H1 (cell line): ENCODE measurements around the gene TMEM204. TPM values are rescaled to one million over a fixed set of nuclear protein-coding genes. Genes with fewer than 3 reads are reported as not detected.
A peak's percentile ranks its signal among the peaks of the same experiment; 100 is the strongest.

ENCODE experiments used
- CTCF ChIA-PET: fragments of 300-600 bp; sonication (Branson Sonifier 250); formaldehyde crosslinking; loops from one replicate; lab custom pipeline; 2021; ENCODE audit not compliant: partially characterized antibody; lab: Charles Lee
- POLR2A ChIA-PET: fragments of 300-600 bp; sonication (Branson Sonifier 250); formaldehyde crosslinking; loops from one replicate; lab custom pipeline; 2021; ENCODE audit warnings: inconsistent platforms; ENCODE audit not compliant: partially characterized antibody; lab: Charles Lee
- DNase-seq, 2 experiments: peaks; one replicate each; pipeline versions ENCODE4 v3.0.0 to v3.0.0-alpha.2; 2010 to 2022; ENCODE audit warnings: low spot score in 2 of 2, low read depth in 1 of 2, mixed read lengths in 1 of 2
- FAIRE-seq: peaks from 2 replicates; lab custom pipeline; 2011; peaks lifted over from hg19 to GRCh38; lab: Jason Lieb, UNC
- H2AFZ ChIP-seq: 2 replicates; pipeline ENCODE4 v1.8.1; 2012; ENCODE audit warnings: low read length, inconsistent platforms
- H2AK5ac ChIP-seq: 2 replicates; pipeline ENCODE4 v1.6.1; 2013; ENCODE audit warnings: low read depth, low read length
- H2BK120ac ChIP-seq: replicated peaks from 2 replicates; pipeline ENCODE3; 2013; ENCODE audit warnings: low read depth, low read length, inconsistent platforms
- H2BK12ac ChIP-seq: 2 replicates; pipeline ENCODE4 v1.6.1; 2013; ENCODE audit warnings: low read depth, low read length
- H2BK15ac ChIP-seq: 2 replicates; pipeline ENCODE4 v1.6.1; 2013; ENCODE audit warnings: low read length
- H2BK20ac ChIP-seq: 2 replicates; pipeline ENCODE4 v1.6.1; 2013; ENCODE audit warnings: low read length
- H2BK5ac ChIP-seq: 2 replicates; pipeline ENCODE4 v1.6.1; 2013; ENCODE audit warnings: low read depth, low read length
- H3K14ac ChIP-seq: 2 replicates; pipeline ENCODE4 v1.6.1; 2013; ENCODE audit warnings: inconsistent platforms; ENCODE audit not compliant: insufficient read length
- H3K18ac ChIP-seq: 2 replicates; pipeline ENCODE4 v1.6.1; 2013; ENCODE audit warnings: low read length; ENCODE audit errors: extremely low read depth
- H3K23ac ChIP-seq: 2 replicates; pipeline ENCODE4 v1.6.1; 2013; ENCODE audit warnings: inconsistent platforms; ENCODE audit not compliant: insufficient read length
- H3K23me2 ChIP-seq: 2 replicates; pipeline ENCODE4 v1.6.1; 2013; ENCODE audit warnings: low read depth, low read length
- H3K27ac ChIP-seq: 2 replicates; pipeline ENCODE4 v1.6.1; 2011; ENCODE audit warnings: low read depth, low read length, inconsistent platforms
- H3K27me3 ChIP-seq, 4 experiments: replicated peaks in 1 of 4; 1 replicate in 1 of 4; 2 replicates in 3 of 4; pipeline versions ENCODE4 v1.6.1 to v1.8.1; 2011 to 2013; ENCODE audit warnings: low read length in 3 of 4, mild to moderate bottlenecking in 3 of 4, inconsistent platforms in 2 of 4, mixed read lengths in 2 of 4, moderate library complexity in 1 of 4; ENCODE audit not compliant: control insufficient read depth in 3 of 4, insufficient read depth in 3 of 4; ENCODE audit errors: extremely low read depth in 1 of 4
- H3K36me3 ChIP-seq, 4 experiments: 2 replicates each; pipeline versions ENCODE4 v1.6.1 to v1.8.1; 2011 to 2013; ENCODE audit warnings: mild to moderate bottlenecking in 4 of 4, low read length in 3 of 4, moderate library complexity in 2 of 4, control low read depth in 1 of 4, inconsistent platforms in 1 of 4; ENCODE audit not compliant: insufficient read depth in 4 of 4, control insufficient read depth in 2 of 4
- H3K4ac ChIP-seq: replicated peaks from 2 replicates; pipeline ENCODE3; 2013; ENCODE audit warnings: low read length, low read depth, mixed read lengths, inconsistent platforms; ENCODE audit not compliant: insufficient read length
- H3K4me1 ChIP-seq, 4 experiments: replicated peaks in 1 of 4; 1 replicate in 1 of 4; 2 replicates in 3 of 4; pipeline versions ENCODE4 v1.6.1 to v1.8.1; 2011 to 2013; ENCODE audit warnings: low read length in 3 of 4, inconsistent platforms in 2 of 4, mixed read lengths in 1 of 4; ENCODE audit not compliant: insufficient read depth in 4 of 4, control insufficient read depth in 3 of 4
- H3K4me2 ChIP-seq, 2 experiments: 2 replicates each; pipeline versions ENCODE4 v1.6.1 to v1.8.1; 2011 to 2013; ENCODE audit warnings: low read depth in 2 of 2, low read length in 2 of 2, control low read depth in 1 of 2, inconsistent platforms in 1 of 2, mild to moderate bottlenecking in 1 of 2; ENCODE audit not compliant: insufficient read depth in 1 of 2
- H3K4me3 ChIP-seq, 4 experiments: fragments of 200-600, 300-600 bp in 1 of 4; sonication (generic), shearing (Covaris generic), sonication (Bioruptor Twin) in 1 of 4; 2 replicates each; pipeline versions ENCODE4 v1.5.1 to v1.8.1; 2011 to 2016; ENCODE audit warnings: low read length in 4 of 4, low read depth in 3 of 4, control low read depth in 2 of 4, inconsistent platforms in 2 of 4, mild to moderate bottlenecking in 2 of 4, mixed read lengths in 1 of 4, moderate library complexity in 1 of 4; ENCODE audit not compliant: insufficient read depth in 2 of 4; ENCODE audit errors: extremely low read depth in 1 of 4
- H3K56ac ChIP-seq: replicated peaks from 2 replicates; pipeline ENCODE3; 2013; ENCODE audit warnings: low read depth, mild to moderate bottlenecking, mixed read lengths, low read length, inconsistent platforms; ENCODE audit not compliant: insufficient read length
- H3K79me1 ChIP-seq: 2 replicates; pipeline ENCODE4 v1.6.1; 2013; ENCODE audit warnings: low read depth, low read length, control low read depth
- H3K79me2 ChIP-seq, 2 experiments: 2 replicates each; pipeline versions ENCODE4 v1.6.1 to v1.8.1; 2012 to 2013; ENCODE audit warnings: low read length in 2 of 2, mild to moderate bottlenecking in 2 of 2, inconsistent platforms in 1 of 2; ENCODE audit not compliant: insufficient read depth in 2 of 2, control insufficient read depth in 1 of 2
- H3K9ac ChIP-seq, 4 experiments: replicated peaks in 1 of 4; 1 replicate in 1 of 4; 2 replicates in 3 of 4; pipeline versions ENCODE4 v1.6.1 to v1.8.1; 2011 to 2013; ENCODE audit warnings: low read depth in 3 of 4, low read length in 3 of 4, control low read depth in 2 of 4, mild to moderate bottlenecking in 2 of 4, moderate library complexity in 2 of 4, inconsistent platforms in 1 of 4; ENCODE audit errors: extremely low read depth in 1 of 4
- H3K9me3 ChIP-seq, 2 experiments: 2 replicates each; pipeline versions ENCODE4 v1.6.1 to v1.8.1; 2012 to 2013; ENCODE audit warnings: mild to moderate bottlenecking in 2 of 2, moderate library complexity in 2 of 2, control low read depth in 1 of 2, inconsistent platforms in 1 of 2, low read depth in 1 of 2, low read length in 1 of 2, mixed read lengths in 1 of 2; ENCODE audit not compliant: insufficient read depth in 2 of 2
- H4K20me1 ChIP-seq, 2 experiments: replicated peaks in 1 of 2; 2 replicates each; pipeline versions ENCODE3 to v1.8.1; 2011 to 2013; ENCODE audit warnings: inconsistent platforms in 2 of 2, low read length in 2 of 2, mild to moderate bottlenecking in 1 of 2; ENCODE audit not compliant: insufficient read depth in 2 of 2, control insufficient read depth in 1 of 2
- H4K5ac ChIP-seq: 2 replicates; pipeline ENCODE4 v1.6.1; 2013; ENCODE audit warnings: low read length, low read depth, mixed read lengths, inconsistent platforms; ENCODE audit not compliant: insufficient read length
- H4K8ac ChIP-seq: 2 replicates; pipeline ENCODE4 v1.8.0; 2013; ENCODE audit warnings: mild to moderate bottlenecking, moderate library complexity, low read length, inconsistent platforms; ENCODE audit not compliant: insufficient read depth; ENCODE audit errors: extremely low read depth
- H4K91ac ChIP-seq: replicated peaks from 2 replicates; pipeline ENCODE3; 2013; ENCODE audit warnings: low read length, mixed read lengths, inconsistent platforms; ENCODE audit not compliant: insufficient read length
- CBX8 ChIP-seq: fragments of 300-800, 300-1000 bp; sonication (generic); IDR thresholded peaks from 2 replicates; pipeline ENCODE4 v1.7.1; 2016; ENCODE audit warnings: low read depth, low read length, borderline replicate concordance
- GABPA ChIP-seq: IDR thresholded peaks from 2 replicates; pipeline ENCODE4 v1.6.1; 2011; ENCODE audit warnings: mild to moderate bottlenecking, low read length, moderate library complexity, borderline replicate concordance; ENCODE audit not compliant: insufficient read depth
- HDAC2 ChIP-seq, 2 experiments: fragments of 300-600 bp in 1 of 2; sonication (generic) in 1 of 2; IDR thresholded peaks; 2 replicates each; pipeline ENCODE4 v1.6.1; 2011 to 2012; ENCODE audit warnings: low read depth in 2 of 2, low read length in 2 of 2, mild to moderate bottlenecking in 2 of 2, moderate library complexity in 2 of 2, borderline replicate concordance in 1 of 2, inconsistent platforms in 1 of 2
- RNF2 ChIP-seq: fragments of 200-900, 300-1000 bp; sonication (generic); IDR thresholded peaks from 2 replicates; pipeline ENCODE4 v1.7.1; 2016; ENCODE audit warnings: borderline replicate concordance, low read depth, mild to moderate bottlenecking, antibody characterized with exemption, low read length; ENCODE audit not compliant: poor library complexity, severe bottlenecking; ENCODE audit errors: missing control alignments
- SRF ChIP-seq: IDR thresholded peaks from 2 replicates; pipeline ENCODE4 v1.6.1; 2011; ENCODE audit warnings: mild to moderate bottlenecking, low read depth, low read length, moderate library complexity
- USF2 ChIP-seq: IDR thresholded peaks from 2 replicates; pipeline ENCODE4 v1.6.1; 2011; ENCODE audit warnings: low read length, improper control_type of control experiment
- WGBS, 2 experiments: shearing (Covaris generic) in 1 of 2; methylation state at CpG; one replicate each; pipeline versions ENCODE4 v1.1.6 to v1.1.7; 2013 to 2015; ENCODE audit warnings: low lambda C conversion rate in 2 of 2, mixed read lengths in 2 of 2, inconsistent platforms in 1 of 2, low coverage in 1 of 2, missing lambda C conversion rate in 1 of 2; ENCODE audit not compliant: insufficient replicate concordance in 2 of 2, insufficient coverage in 1 of 2, insufficient read length in 1 of 2; ENCODE audit errors: extremely low coverage in 1 of 2, missing lambda C conversion rate in 1 of 2; 5-methylcytosine and 5-hydroxymethylcytosine counted together
- polyA plus RNA-seq, 7 experiments: library from polyadenylated mRNA; depleted of rRNA in 3 of 7; stranded (reverse) in 5 of 7; unstranded in 2 of 7; fragments of >200 nt in 5 of 7; fragments of 200-250 nt in 2 of 7; gene quantifications; 1 replicate in 5 of 7; 2 replicates in 1 of 7; 4 replicates in 1 of 7; pipeline versions ENCODE4 v1.2.1 to v1.2.3, GENCODE V29; 2011 to 2013; ENCODE audit warnings: missing spikeins in 2 of 7, mixed read lengths in 2 of 7
- total RNA-seq: library from RNA; stranded (reverse); fragmentation: NEBNext Ultra II Directional; extraction: Animal tissue kit (Norgen Biotek cat#: 25700); gene quantifications from 2 replicates; pipeline ENCODE4 v1.2.1, GENCODE V29; 2021

TMEM204 gene
- total and polyA plus RNA-seq, 2 of the 8 experiments (the other 6 are each of a cell fraction or from before 2014, with no cell fraction given): not detected

GRCh38 chr16:1538804-1539520 lies 5.5 kb downstream of the TMEM204 start:
- Histone ChIP-seq H3K9me3 (no peaks in the 10 kb centered on the region), H3K36me3 (no peaks in the 10 kb centered on the region), H3K4me2 (no peak overlapping the region), H4K20me1 (peaks cover 4 to 7% of the 10 kb centered on the region in 2 experiments), H3K23me2 (no peaks in the 10 kb centered on the region), H3K79me2 (no peaks in the 10 kb centered on the region), H3K4me3 (no peak overlapping the region), H2AFZ (no peak overlapping the region), H4K5ac (no peak overlapping the region), H3K27ac (no peak overlapping the region), H3K4me1 (no peaks in the 10 kb centered on the region), H3K18ac (no peak overlapping the region), H2BK5ac (no peak overlapping the region; the same call in 1 of the 2 replicates), H3K56ac (no peak overlapping the region), H2BK120ac (no peak overlapping the region), H4K8ac (0 out of 2 replicates have a peak overlapping the region, but pooled peaks have one; percentile 2), H2AK5ac (no peak overlapping the region), H3K9ac (no peak overlapping the region), H3K23ac (no peak overlapping the region), H3K14ac (no peak overlapping the region), H3K4ac (no peak overlapping the region), H3K27me3 (no peaks in the 10 kb centered on the region), H2BK20ac (no peak overlapping the region), H2BK12ac (no peak overlapping the region), H3K79me1 (no peaks in the 10 kb centered on the region), H2BK15ac (no peak overlapping the region; the same call in 1 of the 2 replicates), H4K91ac (no peak overlapping the region)
- CTCF ChIA-PET: interaction anchor here (0.8 to 3.0 kb wide), 16 partner anchors 8 to 234 kb away, joined by 3 to 12 read pairs (median 4); partner anchors contain the start of gene TELO2
- POLR2A ChIA-PET: interaction anchor here (1.3 kb wide), 1 partner anchor 28 kb away, joined by 3 read pairs; no protein-coding TSS in a partner anchor
- FAIRE-seq: no peak
- peak in 1 of 2 experiments; percentile 71 for DNase-seq
- WGBS, 2 experiments: 83% methylated on average over 22 of the region's 22 CpGs; no CpG with 5 or more reads in 1 of the 2 experiments
- TF ChIP-seq GABPA (0 out of 2 replicates have a peak, but pooled peaks have one; percentile 22), RNF2 (no peak), SRF (no peak), USF2 (no peak), HDAC2 (IDR thresholded peaks at IDR 0.05; ENCODE audit: borderline replicate concordance in 1 of 2, low read depth in 2 of 2, low read length in 2 of 2) (no peak), CBX8 (no peak)
